Measurements from ENCODE around the gene FOXQ1. TPM values are rescaled to one million over a fixed set of nuclear protein-coding genes. Genes with fewer than 3 reads are reported as not detected.

The FOXQ1 gene
- total and polyA plus RNA-seq, 2 of the 13 experiments (the other 11 are each of a cell fraction or from before 2014, with no cell fraction given): 35.2 to 39.8 TPM

DNA sequence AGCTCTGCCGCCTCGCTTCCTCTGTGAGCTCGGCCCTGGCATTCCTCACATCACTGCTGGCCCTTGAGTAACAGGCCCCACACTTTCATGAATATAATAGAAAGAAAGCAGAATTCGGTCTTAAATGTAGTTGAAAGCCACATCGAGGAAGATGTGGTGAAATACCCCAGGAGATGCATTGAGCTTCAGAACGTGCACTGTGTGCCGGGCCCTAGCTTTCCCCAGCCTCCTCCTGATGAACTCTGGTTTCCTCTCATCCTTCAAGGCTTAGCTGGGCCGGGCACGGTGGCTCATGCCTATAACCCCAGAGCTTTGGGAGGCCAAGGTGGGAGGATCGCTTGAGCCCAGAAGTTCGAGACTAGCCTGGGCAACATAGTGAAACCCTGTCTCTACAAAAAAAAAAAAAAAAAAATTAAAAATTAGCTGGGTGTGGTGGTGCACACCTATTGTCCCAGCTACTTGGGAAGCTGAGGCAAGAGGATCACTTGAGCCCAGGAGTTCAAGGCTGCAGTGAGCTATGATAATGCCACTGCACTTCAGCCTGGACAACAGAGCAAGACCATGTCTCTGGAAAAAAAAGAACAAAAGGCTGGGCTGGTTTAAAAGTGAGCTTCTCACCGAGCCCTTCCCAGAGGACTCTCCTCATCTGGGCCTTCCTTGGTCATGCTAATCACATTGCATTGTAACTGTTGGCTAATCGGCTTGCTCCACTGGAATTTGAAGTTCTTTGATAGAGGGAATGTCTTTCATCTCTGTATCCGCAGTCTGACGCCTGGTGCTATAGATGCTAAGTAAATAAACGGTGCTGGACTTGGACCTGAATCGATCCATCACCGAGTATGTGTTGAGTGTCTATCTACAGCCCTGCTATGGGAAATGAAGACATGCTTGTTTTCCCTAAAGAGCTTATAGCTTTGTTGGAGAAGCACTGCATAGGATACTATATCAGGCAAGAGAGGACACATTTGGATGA, 43.8 kb upstream of the FOXQ1 start (continued):
- TF ChIP-seq, protein P1, sequence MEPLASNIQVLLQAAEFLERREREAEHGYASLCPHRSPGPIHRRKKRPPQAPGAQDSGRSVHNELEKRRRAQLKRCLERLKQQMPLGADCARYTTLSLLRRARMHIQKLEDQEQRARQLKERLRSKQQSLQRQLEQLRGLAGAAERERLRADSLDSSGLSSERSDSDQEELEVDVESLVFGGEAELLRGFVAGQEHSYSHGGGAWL (CRISPR knock-in tag; IDR thresholded peaks at IDR 0.05): no peak; the same call in none of the 2 replicates
- TF ChIP-seq THAP11 (CRISPR knock-in tag; IDR thresholded peaks at IDR 0.05) (peak; percentile 86), ZSCAN29 (CRISPR knock-in tag; conservative IDR thresholded peaks at IDR 0.05) (peak; percentile 97), ZBTB7B (CRISPR knock-in tag; IDR thresholded peaks at IDR 0.05) (peak; percentile 96), PRPF4 (IDR thresholded peaks at IDR 0.05; ENCODE audit: low read depth, low read length, poor library complexity, severe bottlenecking) (no peak), ZSCAN9 (CRISPR knock-in tag; IDR thresholded peaks at IDR 0.05; ENCODE audit: borderline replicate concordance) (peak; percentile 99), SALL1 (CRISPR knock-in tag; IDR thresholded peaks at IDR 0.05) (peak; percentile 99), MAZ (IDR thresholded peaks at IDR 0.05; ENCODE audit: borderline replicate concordance, low read depth, low read length) (0 out of 2 replicates have a peak, but pooled peaks have one; percentile 17), MAZ (CRISPR knock-in tag; IDR thresholded peaks at IDR 0.05; ENCODE audit: low read depth) (peak; percentile 90), ZNF616 (CRISPR knock-in tag; IDR thresholded peaks at IDR 0.05; ENCODE audit: low read depth) (no peak), GATAD1 (CRISPR knock-in tag; IDR thresholded peaks at IDR 0.05) (peak; percentile 80), HMGA1 (CRISPR knock-in tag; conservative IDR thresholded peaks at IDR 0.05) (no peak), MIXL1 (CRISPR knock-in tag; IDR thresholded peaks at IDR 0.05) (peak; percentile 99), PCBP1 (IDR thresholded peaks at IDR 0.05; ENCODE audit: borderline replicate concordance, low read depth, low read length) (no peak), NFE2L2 (IDR thresholded peaks at IDR 0.05; ENCODE audit: low read length) (no peak; the same call in 1 of the 2 replicates)
- TF ChIP-seq, protein P2, sequence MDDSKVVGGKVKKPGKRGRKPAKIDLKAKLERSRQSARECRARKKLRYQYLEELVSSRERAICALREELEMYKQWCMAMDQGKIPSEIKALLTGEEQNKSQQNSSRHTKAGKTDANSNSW (CRISPR knock-in tag; IDR thresholded peaks at IDR 0.05; ENCODE audit: borderline replicate concordance): no peak
- TF ChIP-seq, protein P3, sequence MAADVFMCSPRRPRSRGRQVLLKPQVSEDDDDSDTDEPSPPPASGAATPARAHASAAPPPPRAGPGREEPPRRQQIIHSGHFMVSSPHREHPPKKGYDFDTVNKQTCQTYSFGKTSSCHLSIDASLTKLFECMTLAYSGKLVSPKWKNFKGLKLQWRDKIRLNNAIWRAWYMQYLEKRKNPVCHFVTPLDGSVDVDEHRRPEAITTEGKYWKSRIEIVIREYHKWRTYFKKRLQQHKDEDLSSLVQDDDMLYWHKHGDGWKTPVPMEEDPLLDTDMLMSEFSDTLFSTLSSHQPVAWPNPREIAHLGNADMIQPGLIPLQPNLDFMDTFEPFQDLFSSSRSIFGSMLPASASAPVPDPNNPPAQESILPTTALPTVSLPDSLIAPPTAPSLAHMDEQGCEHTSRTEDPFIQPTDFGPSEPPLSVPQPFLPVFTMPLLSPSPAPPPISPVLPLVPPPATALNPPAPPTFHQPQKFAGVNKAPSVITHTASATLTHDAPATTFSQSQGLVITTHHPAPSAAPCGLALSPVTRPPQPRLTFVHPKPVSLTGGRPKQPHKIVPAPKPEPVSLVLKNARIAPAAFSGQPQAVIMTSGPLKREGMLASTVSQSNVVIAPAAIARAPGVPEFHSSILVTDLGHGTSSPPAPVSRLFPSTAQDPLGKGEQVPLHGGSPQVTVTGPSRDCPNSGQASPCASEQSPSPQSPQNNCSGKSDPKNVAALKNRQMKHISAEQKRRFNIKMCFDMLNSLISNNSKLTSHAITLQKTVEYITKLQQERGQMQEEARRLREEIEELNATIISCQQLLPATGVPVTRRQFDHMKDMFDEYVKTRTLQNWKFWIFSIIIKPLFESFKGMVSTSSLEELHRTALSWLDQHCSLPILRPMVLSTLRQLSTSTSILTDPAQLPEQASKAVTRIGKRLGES (CRISPR knock-in tag; IDR thresholded peaks at IDR 0.05; ENCODE audit: borderline replicate concordance): 0 out of 2 replicates have a peak, but pooled peaks have one; percentile 52
- TF ChIP-seq, protein P4, sequence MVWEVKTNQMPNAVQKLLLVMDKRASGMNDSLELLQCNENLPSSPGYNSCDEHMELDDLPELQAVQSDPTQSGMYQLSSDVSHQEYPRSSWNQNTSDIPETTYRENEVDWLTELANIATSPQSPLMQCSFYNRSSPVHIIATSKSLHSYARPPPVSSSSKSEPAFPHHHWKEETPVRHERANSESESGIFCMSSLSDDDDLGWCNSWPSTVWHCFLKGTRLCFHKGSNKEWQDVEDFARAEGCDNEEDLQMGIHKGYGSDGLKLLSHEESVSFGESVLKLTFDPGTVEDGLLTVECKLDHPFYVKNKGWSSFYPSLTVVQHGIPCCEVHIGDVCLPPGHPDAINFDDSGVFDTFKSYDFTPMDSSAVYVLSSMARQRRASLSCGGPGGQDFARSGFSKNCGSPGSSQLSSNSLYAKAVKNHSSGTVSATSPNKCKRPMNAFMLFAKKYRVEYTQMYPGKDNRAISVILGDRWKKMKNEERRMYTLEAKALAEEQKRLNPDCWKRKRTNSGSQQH (CRISPR knock-in tag; IDR thresholded peaks at IDR 0.05; ENCODE audit: low read depth): peak; percentile 92
- TF ChIP-seq, protein P5, sequence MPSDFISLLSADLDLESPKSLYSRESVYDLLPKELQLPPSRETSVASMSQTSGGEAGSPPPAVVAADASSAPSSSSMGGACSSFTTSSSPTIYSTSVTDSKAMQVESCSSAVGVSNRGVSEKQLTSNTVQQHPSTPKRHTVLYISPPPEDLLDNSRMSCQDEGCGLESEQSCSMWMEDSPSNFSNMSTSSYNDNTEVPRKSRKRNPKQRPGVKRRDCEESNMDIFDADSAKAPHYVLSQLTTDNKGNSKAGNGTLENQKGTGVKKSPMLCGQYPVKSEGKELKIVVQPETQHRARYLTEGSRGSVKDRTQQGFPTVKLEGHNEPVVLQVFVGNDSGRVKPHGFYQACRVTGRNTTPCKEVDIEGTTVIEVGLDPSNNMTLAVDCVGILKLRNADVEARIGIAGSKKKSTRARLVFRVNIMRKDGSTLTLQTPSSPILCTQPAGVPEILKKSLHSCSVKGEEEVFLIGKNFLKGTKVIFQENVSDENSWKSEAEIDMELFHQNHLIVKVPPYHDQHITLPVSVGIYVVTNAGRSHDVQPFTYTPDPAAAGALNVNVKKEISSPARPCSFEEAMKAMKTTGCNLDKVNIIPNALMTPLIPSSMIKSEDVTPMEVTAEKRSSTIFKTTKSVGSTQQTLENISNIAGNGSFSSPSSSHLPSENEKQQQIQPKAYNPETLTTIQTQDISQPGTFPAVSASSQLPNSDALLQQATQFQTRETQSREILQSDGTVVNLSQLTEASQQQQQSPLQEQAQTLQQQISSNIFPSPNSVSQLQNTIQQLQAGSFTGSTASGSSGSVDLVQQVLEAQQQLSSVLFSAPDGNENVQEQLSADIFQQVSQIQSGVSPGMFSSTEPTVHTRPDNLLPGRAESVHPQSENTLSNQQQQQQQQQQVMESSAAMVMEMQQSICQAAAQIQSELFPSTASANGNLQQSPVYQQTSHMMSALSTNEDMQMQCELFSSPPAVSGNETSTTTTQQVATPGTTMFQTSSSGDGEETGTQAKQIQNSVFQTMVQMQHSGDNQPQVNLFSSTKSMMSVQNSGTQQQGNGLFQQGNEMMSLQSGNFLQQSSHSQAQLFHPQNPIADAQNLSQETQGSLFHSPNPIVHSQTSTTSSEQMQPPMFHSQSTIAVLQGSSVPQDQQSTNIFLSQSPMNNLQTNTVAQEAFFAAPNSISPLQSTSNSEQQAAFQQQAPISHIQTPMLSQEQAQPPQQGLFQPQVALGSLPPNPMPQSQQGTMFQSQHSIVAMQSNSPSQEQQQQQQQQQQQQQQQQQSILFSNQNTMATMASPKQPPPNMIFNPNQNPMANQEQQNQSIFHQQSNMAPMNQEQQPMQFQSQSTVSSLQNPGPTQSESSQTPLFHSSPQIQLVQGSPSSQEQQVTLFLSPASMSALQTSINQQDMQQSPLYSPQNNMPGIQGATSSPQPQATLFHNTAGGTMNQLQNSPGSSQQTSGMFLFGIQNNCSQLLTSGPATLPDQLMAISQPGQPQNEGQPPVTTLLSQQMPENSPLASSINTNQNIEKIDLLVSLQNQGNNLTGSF (CRISPR knock-in tag; IDR thresholded peaks at IDR 0.05): no peak
